K562 (cell line): ENCODE measurements around the gene ATP5F1C. TPM values are rescaled to one million over a fixed set of nuclear protein-coding genes. Genes with fewer than 3 reads are reported as not detected.

Experiments used
- ATAC-seq: fragments of 200-7000 bp; cut with Tn5 transposase; 3 replicates; pipeline ENCODE4 v1.9.1; 2020; ENCODE audit warnings: moderate library complexity
- BruUV-seq: library from RNA; stranded (reverse); fragments of 400-500 nt; replicated peaks from 2 replicates; lab custom pipeline; 2021; lab: Mats Ljungman, UMichigan
- CTCF ChIA-PET: fragments of 300-600 bp; formaldehyde crosslinking; extraction: SDS; loops from one replicate; lab custom pipeline; 2021; ENCODE audit warnings: low intra/inter-chr PET ratio; lab: Yijun Ruan, JAX
- POLR2A ChIA-PET: fragments of 300-600, 350-650 bp; sonication (Branson Sonifier 250); formaldehyde crosslinking; extraction: SDS; loops from one replicate; lab custom pipeline; 2021; ENCODE audit warnings: antibody characterized with exemption, inconsistent platforms; lab: Yijun Ruan, JAX
- DNase-seq, 4 experiments: peaks; one replicate each; pipeline versions ENCODE4 v3.0.0 to v3.0.0-alpha.2; 2011 to 2018; ENCODE audit warnings: low spot score in 3 of 4, mixed read lengths in 3 of 4; ENCODE audit errors: extremely low read depth in 1 of 4
- FAIRE-seq: peaks from 2 replicates; lab custom pipeline; 2011; peaks lifted over from hg19 to GRCh38; lab: Jason Lieb, UNC
- H2AFZ ChIP-seq: 2 replicates; pipeline ENCODE4 v1.6.0; 2011; ENCODE audit warnings: low read depth, low read length, control low read depth, inconsistent platforms
- H3K27ac ChIP-seq: fragments of 200-600 bp; 3 replicates; pipeline ENCODE4 v1.8.0; 2011; ENCODE audit warnings: low read depth, mild to moderate bottlenecking, control low read depth, inconsistent platforms, low read length, moderate library complexity, mixed read lengths; ENCODE audit errors: extremely low read depth
- H3K27me3 ChIP-seq, 2 experiments: fragments of 300-600 bp in 1 of 2; 2 replicates in 1 of 2; 3 replicates in 1 of 2; pipeline versions ENCODE4 v1.6.0 to v1.8.0; 2011; ENCODE audit warnings: inconsistent platforms in 2 of 2, low read length in 2 of 2, mild to moderate bottlenecking in 1 of 2, mixed read lengths in 1 of 2, moderate library complexity in 1 of 2; ENCODE audit not compliant: control insufficient read depth in 2 of 2, insufficient read depth in 2 of 2
- H3K36me3 ChIP-seq: fragments of 300-600 bp; 3 replicates; pipeline ENCODE4 v1.8.0; 2011; ENCODE audit warnings: mild to moderate bottlenecking, low read length, inconsistent platforms; ENCODE audit not compliant: control insufficient read depth, insufficient read depth
- H3K4me1 ChIP-seq, 2 experiments: fragments of 200-600 bp in 1 of 2; replicated peaks in 1 of 2; 2 replicates in 1 of 2; 3 replicates in 1 of 2; pipeline versions ENCODE4 v1.5.1 to v1.8.0; 2011; ENCODE audit warnings: inconsistent platforms in 2 of 2, low read length in 2 of 2, mild to moderate bottlenecking in 1 of 2, mixed read lengths in 1 of 2, moderate library complexity in 1 of 2; ENCODE audit not compliant: control insufficient read depth in 2 of 2, insufficient read depth in 2 of 2
- H3K4me2 ChIP-seq: 2 replicates; pipeline ENCODE4 v1.6.1; 2011; ENCODE audit warnings: low read length, control low read depth, inconsistent platforms, mixed read lengths; ENCODE audit not compliant: insufficient read depth
- H3K4me3 ChIP-seq: fragments of 200-600 bp; sonication (generic), shearing (Covaris generic); 2 replicates; pipeline ENCODE4 v1.5.1; 2016; ENCODE audit warnings: control low read depth, inconsistent platforms
- H3K79me2 ChIP-seq: fragments of 200-600 bp; 3 replicates; pipeline ENCODE4 v1.8.0; 2011; ENCODE audit warnings: low read length, inconsistent platforms; ENCODE audit not compliant: control insufficient read depth, insufficient read depth
- H3K9ac ChIP-seq, 2 experiments: 2 replicates each; pipeline versions ENCODE4 v1.6.0 to v1.6.1; 2011; ENCODE audit warnings: low read depth in 2 of 2, low read length in 2 of 2, control low read depth in 1 of 2, inconsistent platforms in 1 of 2, mild to moderate bottlenecking in 1 of 2, mixed read lengths in 1 of 2; ENCODE audit not compliant: insufficient read depth in 1 of 2
- H3K9me1 ChIP-seq: one replicate; pipeline ENCODE4 v1.6.0; 2011; ENCODE audit warnings: inconsistent platforms, mild to moderate bottlenecking, low read length, moderate library complexity; ENCODE audit not compliant: control insufficient read depth, insufficient read depth
- H3K9me3 ChIP-seq: replicated peaks from 2 replicates; pipeline ENCODE4 v1.5.1; 2011; ENCODE audit warnings: low read depth, low read length, inconsistent platforms; ENCODE audit not compliant: control insufficient read depth, insufficient read depth
- H4K20me1 ChIP-seq: replicated peaks from 2 replicates; pipeline ENCODE4 v1.6.1; 2011; ENCODE audit warnings: low read length, inconsistent platforms, mixed read lengths; ENCODE audit not compliant: control insufficient read depth, insufficient read depth
- CREB3 ChIP-seq: fragments of 450-650 bp; conservative IDR thresholded peaks from 2 replicates; pipeline ENCODE4 v1.6.1; 2016; ENCODE audit warnings: missing genetic modification characterization, low read depth, mild to moderate bottlenecking, missing compliant biosample characterization, moderate library complexity
- DNMT1 ChIP-seq: fragments of 450-650 bp; IDR thresholded peaks from 2 replicates; pipeline ENCODE4 v1.6.1; 2016; ENCODE audit warnings: antibody characterized with exemption, mild to moderate bottlenecking
- ETV1 ChIP-seq: fragments of 450-650 bp; conservative IDR thresholded peaks from 2 replicates; pipeline ENCODE4 v1.6.1; 2016; ENCODE audit warnings: missing genetic modification characterization, control low read depth, low read depth, missing compliant biosample characterization
- FOXA1 ChIP-seq: fragments of 450-650 bp; IDR thresholded peaks from 2 replicates; pipeline ENCODE4 v1.6.1; 2016; ENCODE audit warnings: mild to moderate bottlenecking, borderline replicate concordance
- MAFK ChIP-seq: IDR thresholded peaks from 2 replicates; pipeline ENCODE4 v1.6.1; 2011; ENCODE audit warnings: low read length, improper control_type of control experiment
- MAZ ChIP-seq, 2 experiments: fragments of 450-650 bp in 1 of 2; sonication (generic) in 1 of 2; formaldehyde crosslinking; IDR thresholded peaks in 1 of 2; conservative IDR thresholded peaks in 1 of 2; 2 replicates each; pipeline versions ENCODE4 v1.4.0 to v1.5.0; 2020; ENCODE audit warnings: mild to moderate bottlenecking in 1 of 2, missing genetic modification reagents in 1 of 2
- NELFE ChIP-seq: IDR thresholded peaks from 2 replicates; pipeline ENCODE4 v1.6.1; 2011; ENCODE audit warnings: mild to moderate bottlenecking; ENCODE audit not compliant: insufficient read depth, insufficient read length
- NFXL1 ChIP-seq: fragments of 450-650 bp; formaldehyde crosslinking; IDR thresholded peaks from 2 replicates; pipeline ENCODE4 v1.4.0; 2021; ENCODE audit warnings: mild to moderate bottlenecking
- NR2F6 ChIP-seq: fragments of 450-650 bp; formaldehyde crosslinking; IDR thresholded peaks from 2 replicates; pipeline ENCODE4 v1.4.0; 2020; ENCODE audit warnings: mild to moderate bottlenecking
- POLR2AphosphoS5 ChIP-seq: IDR thresholded peaks from 2 replicates; pipeline ENCODE4 v1.6.1; 2011; ENCODE audit warnings: mild to moderate bottlenecking, low read depth, low read length, moderate library complexity; ENCODE audit not compliant: control insufficient read depth, insufficient read depth
- RB1 ChIP-seq: fragments of 450-650 bp; IDR thresholded peaks from 2 replicates; pipeline ENCODE4 v1.6.1; 2017; ENCODE audit warnings: low read depth, mild to moderate bottlenecking
- RNF2 ChIP-seq: sonication (generic); IDR thresholded peaks from 2 replicates; pipeline ENCODE4 v1.6.1; 2016
- TRIM24 ChIP-seq, 2 experiments: fragments of 450-650 bp; IDR thresholded peaks; 2 replicates each; pipeline ENCODE4 v1.6.1; 2016
- YY1 ChIP-seq, 3 experiments: IDR thresholded peaks; 2 replicates each; pipeline ENCODE4 v1.6.1; 2011; ENCODE audit warnings: low read length in 2 of 3, mild to moderate bottlenecking in 2 of 3, moderate library complexity in 2 of 3, borderline replicate concordance in 1 of 3, control low read depth in 1 of 3, low read depth in 1 of 3; ENCODE audit not compliant: insufficient read depth in 3 of 3, insufficient replicate concordance in 2 of 3, control insufficient read depth in 1 of 3, insufficient read length in 1 of 3; ENCODE audit errors: extremely low read depth in 1 of 3
- ZNF23 ChIP-seq: fragments of 250-450 bp; sonication (Bioruptor Pico); IDR thresholded peaks from 2 replicates; pipeline ENCODE4 v1.4.0; 2020; ENCODE audit warnings: mild to moderate bottlenecking
- ZNF354B ChIP-seq: fragments of 250-450 bp; sonication (Bioruptor Pico); IDR thresholded peaks from 2 replicates; pipeline ENCODE4 v1.4.0; 2020
- ZNF57 ChIP-seq: fragments of 450-650 bp; formaldehyde crosslinking; IDR thresholded peaks from 2 replicates; pipeline ENCODE4 v1.4.0; 2020; ENCODE audit warnings: mild to moderate bottlenecking, moderate library complexity
- WGBS: fragments of 100-300 bp; shearing (Covaris generic); methylation state at CpG from one replicate; pipeline ENCODE4 v1.1.6; 2016; ENCODE audit warnings: low coverage, mixed read lengths; ENCODE audit not compliant: insufficient coverage; ENCODE audit errors: missing lambda C conversion rate; 5-methylcytosine and 5-hydroxymethylcytosine counted together
- in situ Hi-C: fragments of 300-500 bp; cut with MboI; formaldehyde crosslinking; loops from 4 replicates; pipeline ENCODE4 v1.15.0; 2018; ENCODE audit warnings: inconsistent platforms, mixed read lengths
- intact Hi-C: fragments of 100-400 bp; cut with micrococcal nuclease; formaldehyde crosslinking; loops from 2 replicates; pipeline ENCODE4 v1.14.2; 2022
- polyA plus RNA-seq, 8 experiments: library from polyadenylated mRNA; depleted of rRNA in 4 of 8; stranded (reverse) in 5 of 8; unstranded in 3 of 8; fragments of >200 nt; fragmentation: Nextera tagmentation in 2 of 8; fragmentation: Illumina TruSeq in 1 of 8; extraction: Ambion mirVana in 2 of 8; extraction: Trizol in 1 of 8; gene quantifications; 2 replicates each; pipeline versions ENCODE4 v1.2.1 to v1.2.3, GENCODE V29; 2011 to 2014; ENCODE audit warnings: inconsistent platforms in 1 of 8, missing spikeins in 1 of 8
- total RNA-seq, 7 experiments: library from RNA; depleted of rRNA in 6 of 7; stranded (reverse); fragments of >200 nt in 6 of 7; fragmentation: Illumina TruSeq in 2 of 7; extraction: Trizol in 2 of 7; gene quantifications; 2 replicates each; pipeline versions ENCODE4 v1.2.1 to v1.2.3, GENCODE V29; 2011 to 2021; ENCODE audit warnings: low replicate concordance in 1 of 7
- TF ChIP-seq, protein P1 (sequence below): sonication (generic); formaldehyde crosslinking; IDR thresholded peaks from 2 replicates; pipeline ENCODE4 v1.8.1; 2023; ENCODE audit warnings: mild to moderate bottlenecking, missing genetic modification reagents, moderate library complexity
- TF ChIP-seq, protein P2 (sequence below), 2 experiments: fragments of 450-650 bp; IDR thresholded peaks; 2 replicates each; pipeline ENCODE4 v1.6.1; 2016

ATP5F1C gene
- total and polyA plus RNA-seq, 9 of the 15 experiments (the other 6 are each of a cell fraction or from before 2014, with no cell fraction given), result 389 to 1,475 (median 559) TPM

DNA sequence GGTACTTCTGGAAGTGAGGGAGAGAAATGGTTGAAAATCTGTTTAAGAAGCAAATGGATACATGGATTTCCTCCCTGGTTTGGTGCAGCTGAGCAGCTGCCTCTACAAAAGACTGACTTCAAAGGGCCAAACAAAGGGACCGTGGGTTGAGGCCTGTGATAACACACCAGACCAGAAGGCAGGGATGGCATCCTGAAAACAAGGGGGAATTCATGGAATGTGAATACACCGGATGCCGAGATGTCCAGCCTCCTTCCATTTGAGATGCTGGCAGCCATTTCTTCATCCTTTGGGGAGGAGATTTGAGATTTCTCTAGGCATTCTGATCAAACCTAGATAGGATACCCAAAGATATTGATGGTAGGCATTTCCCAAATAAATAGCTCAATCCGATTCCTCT is 67.2 kb downstream of the ATP5F1C start:
- H3K79me2 ChIP-seq, result peaks cover 15% of the 10 kb centered on the region; the same call in 2 of the 3 replicates
- H3K4me2 ChIP-seq, result no peak overlapping the region
- no peaks in the 10 kb centered on the region; the same call in 1 of the 2 replicates for H3K9me3 ChIP-seq
- H3K27me3 ChIP-seq, result no peaks in the 10 kb centered on the region
- H3K9ac ChIP-seq, result no peak overlapping the region
- ChIA-PET POLR2A (no interaction called here), CTCF (no interaction called here)
- FAIRE-seq (no peak), DNase-seq (no peak), ATAC-seq (no peak)
- H3K36me3 ChIP-seq, result no peaks in the 10 kb centered on the region; the same call in 2 of the 3 replicates
- H3K4me3 ChIP-seq, result no peak overlapping the region
- H2AFZ ChIP-seq, result no peak overlapping the region
- peaks cover 0 to 2% of the 10 kb centered on the region in 2 experiments; a peak in 2 of 5 replicates for H3K4me1 ChIP-seq
- intact Hi-C loops (no loop called here), in situ Hi-C loops (loop anchor here (25.0 kb wide), 1 partner anchor 1057 kb away; no protein-coding TSS in a partner anchor)
- no peak overlapping the region for H3K27ac ChIP-seq
- BruUV-seq, result no TSS peak
- H3K9me1 ChIP-seq, result no peaks in the 10 kb centered on the region
- WGBS, result 83% methylated on average over 4 of the region's 4 CpGs
- H4K20me1 ChIP-seq, result no peaks in the 10 kb centered on the region
- TF ChIP-seq TRIM24 (IDR thresholded peaks at IDR 0.05) (no peak), YY1 (IDR thresholded peaks at IDR 0.05; ENCODE audit: borderline replicate concordance in 1 of 3, control insufficient read depth in 1 of 3, extremely low read depth in 1 of 3, insufficient read depth in 3 of 3, insufficient read length in 1 of 3, insufficient replicate concordance in 2 of 3, low read depth in 1 of 3, low read length in 2 of 3) (no peak), POLR2AphosphoS5 (no peak), MAFK (no peak), RNF2 (no peak), ETV1 (tag) (no peak), RB1 (no peak), NFXL1 (no peak), ZNF354B (no peak), DNMT1 (no peak), ZNF57 (no peak), MAZ (CRISPR knock-in tag; conservative IDR thresholded peaks at IDR 0.05 in 1 of 2, IDR thresholded peaks at IDR 0.05 in 1 of 2) (no peak), CREB3 (no peak), ZNF23 (no peak), FOXA1 (no peak), NR2F6 (no peak), NELFE (no peak)
- TF ChIP-seq, protein P1, sequence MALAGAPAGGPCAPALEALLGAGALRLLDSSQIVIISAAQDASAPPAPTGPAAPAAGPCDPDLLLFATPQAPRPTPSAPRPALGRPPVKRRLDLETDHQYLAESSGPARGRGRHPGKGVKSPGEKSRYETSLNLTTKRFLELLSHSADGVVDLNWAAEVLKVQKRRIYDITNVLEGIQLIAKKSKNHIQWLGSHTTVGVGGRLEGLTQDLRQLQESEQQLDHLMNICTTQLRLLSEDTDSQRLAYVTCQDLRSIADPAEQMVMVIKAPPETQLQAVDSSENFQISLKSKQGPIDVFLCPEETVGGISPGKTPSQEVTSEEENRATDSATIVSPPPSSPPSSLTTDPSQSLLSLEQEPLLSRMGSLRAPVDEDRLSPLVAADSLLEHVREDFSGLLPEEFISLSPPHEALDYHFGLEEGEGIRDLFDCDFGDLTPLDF (CRISPR knock-in tag), result no peak
- TF ChIP-seq, protein P2, sequence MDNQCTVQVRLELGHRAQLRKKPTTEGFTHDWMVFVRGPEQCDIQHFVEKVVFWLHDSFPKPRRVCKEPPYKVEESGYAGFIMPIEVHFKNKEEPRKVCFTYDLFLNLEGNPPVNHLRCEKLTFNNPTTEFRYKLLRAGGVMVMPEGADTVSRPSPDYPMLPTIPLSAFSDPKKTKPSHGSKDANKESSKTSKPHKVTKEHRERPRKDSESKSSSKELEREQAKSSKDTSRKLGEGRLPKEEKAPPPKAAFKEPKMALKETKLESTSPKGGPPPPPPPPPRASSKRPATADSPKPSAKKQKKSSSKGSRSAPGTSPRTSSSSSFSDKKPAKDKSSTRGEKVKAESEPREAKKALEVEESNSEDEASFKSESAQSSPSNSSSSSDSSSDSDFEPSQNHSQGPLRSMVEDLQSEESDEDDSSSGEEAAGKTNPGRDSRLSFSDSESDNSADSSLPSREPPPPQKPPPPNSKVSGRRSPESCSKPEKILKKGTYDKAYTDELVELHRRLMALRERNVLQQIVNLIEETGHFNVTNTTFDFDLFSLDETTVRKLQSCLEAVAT (IDR thresholded peaks at IDR 0.05), result no peak
